ENCODE measurements around the gene PRKCE. TPM values are rescaled to one million over a fixed set of nuclear protein-coding genes. Genes with fewer than 3 reads are reported as not detected.

The PRKCE gene
- total and polyA plus RNA-seq, 2 experiments from 2014 or later: 0.94 to 1.2 TPM

DNA sequence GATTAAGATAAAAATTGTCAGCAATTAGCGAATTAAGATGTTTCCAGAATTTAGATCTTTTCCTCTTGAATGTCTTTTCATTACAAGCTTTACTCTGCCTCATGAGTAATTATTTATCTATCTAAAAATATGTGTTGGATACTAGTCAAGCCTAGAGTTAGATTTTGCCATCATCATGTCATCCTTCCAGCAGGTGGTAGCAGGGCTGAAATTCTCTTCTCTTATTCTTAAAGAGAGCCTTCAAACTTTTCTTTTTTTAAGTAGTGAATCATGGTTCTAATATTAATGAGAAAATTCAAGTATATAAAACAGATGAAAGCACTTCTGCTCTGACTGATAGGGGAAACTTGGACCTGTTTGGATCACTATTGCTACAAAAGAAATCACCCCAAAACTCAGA is 405.1 kb downstream of the PRKCE start:
- DNase-seq (ENCODE audit: low spot score): no peak
- Histone ChIP-seq H3K27me3 (ENCODE audit: insufficient read depth) (no peaks in the 10 kb centered on the region), H3K36me3 (ENCODE audit: insufficient read depth) (no peaks in the 10 kb centered on the region), H3K9me2 (ENCODE audit: insufficient read depth) (no peaks in the 10 kb centered on the region), H2AFZ (no peak overlapping the region), H3K4me1 (ENCODE audit: insufficient read depth) (no peaks in the 10 kb centered on the region), H4K20me1 (replicated peaks; ENCODE audit: insufficient read depth) (no peaks in the 10 kb centered on the region), H3F3A (replicated peaks; ENCODE audit: low read depth) (no peaks in the 10 kb centered on the region), H3K4me2 (no peak overlapping the region), H3K27ac (ENCODE audit: low read depth) (no peak overlapping the region), H3K79me2 (replicated peaks; ENCODE audit: insufficient read depth) (no peaks in the 10 kb centered on the region), H3K4me3 (no peak overlapping the region)
- no peak for ATAC-seq
- TF ChIP-seq, protein P1, sequence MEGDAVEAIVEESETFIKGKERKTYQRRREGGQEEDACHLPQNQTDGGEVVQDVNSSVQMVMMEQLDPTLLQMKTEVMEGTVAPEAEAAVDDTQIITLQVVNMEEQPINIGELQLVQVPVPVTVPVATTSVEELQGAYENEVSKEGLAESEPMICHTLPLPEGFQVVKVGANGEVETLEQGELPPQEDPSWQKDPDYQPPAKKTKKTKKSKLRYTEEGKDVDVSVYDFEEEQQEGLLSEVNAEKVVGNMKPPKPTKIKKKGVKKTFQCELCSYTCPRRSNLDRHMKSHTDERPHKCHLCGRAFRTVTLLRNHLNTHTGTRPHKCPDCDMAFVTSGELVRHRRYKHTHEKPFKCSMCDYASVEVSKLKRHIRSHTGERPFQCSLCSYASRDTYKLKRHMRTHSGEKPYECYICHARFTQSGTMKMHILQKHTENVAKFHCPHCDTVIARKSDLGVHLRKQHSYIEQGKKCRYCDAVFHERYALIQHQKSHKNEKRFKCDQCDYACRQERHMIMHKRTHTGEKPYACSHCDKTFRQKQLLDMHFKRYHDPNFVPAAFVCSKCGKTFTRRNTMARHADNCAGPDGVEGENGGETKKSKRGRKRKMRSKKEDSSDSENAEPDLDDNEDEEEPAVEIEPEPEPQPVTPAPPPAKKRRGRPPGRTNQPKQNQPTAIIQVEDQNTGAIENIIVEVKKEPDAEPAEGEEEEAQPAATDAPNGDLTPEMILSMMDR (conservative IDR thresholded peaks at IDR 0.05; ENCODE audit: low read depth in 2 of 2): no peak
- no peak for TF ChIP-seq JUNB (IDR thresholded peaks at IDR 0.05; ENCODE audit: unreplicated experiment)
- no peak for TF ChIP-seq EZH2 (IDR thresholded peaks at IDR 0.05; ENCODE audit: low read depth, unreplicated experiment)
- TF ChIP-seq, protein P2, sequence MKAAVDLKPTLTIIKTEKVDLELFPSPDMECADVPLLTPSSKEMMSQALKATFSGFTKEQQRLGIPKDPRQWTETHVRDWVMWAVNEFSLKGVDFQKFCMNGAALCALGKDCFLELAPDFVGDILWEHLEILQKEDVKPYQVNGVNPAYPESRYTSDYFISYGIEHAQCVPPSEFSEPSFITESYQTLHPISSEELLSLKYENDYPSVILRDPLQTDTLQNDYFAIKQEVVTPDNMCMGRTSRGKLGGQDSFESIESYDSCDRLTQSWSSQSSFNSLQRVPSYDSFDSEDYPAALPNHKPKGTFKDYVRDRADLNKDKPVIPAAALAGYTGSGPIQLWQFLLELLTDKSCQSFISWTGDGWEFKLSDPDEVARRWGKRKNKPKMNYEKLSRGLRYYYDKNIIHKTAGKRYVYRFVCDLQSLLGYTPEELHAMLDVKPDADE (IDR thresholded peaks at IDR 0.05): no peak
- no peak for TF ChIP-seq CREB1 (CRISPR knock-in tag; IDR thresholded peaks at IDR 0.05; ENCODE audit: low read depth)
- no peak for TF ChIP-seq NANOG (IDR thresholded peaks at IDR 0.05; ENCODE audit: borderline replicate concordance)
- TF ChIP-seq EZH2phosphoT487 (IDR thresholded peaks at IDR 0.05; ENCODE audit: unreplicated experiment): no peak
- TF ChIP-seq POLR2AphosphoS5 (IDR thresholded peaks at IDR 0.05; ENCODE audit: low read depth): no peak
- TF ChIP-seq, protein P3, sequence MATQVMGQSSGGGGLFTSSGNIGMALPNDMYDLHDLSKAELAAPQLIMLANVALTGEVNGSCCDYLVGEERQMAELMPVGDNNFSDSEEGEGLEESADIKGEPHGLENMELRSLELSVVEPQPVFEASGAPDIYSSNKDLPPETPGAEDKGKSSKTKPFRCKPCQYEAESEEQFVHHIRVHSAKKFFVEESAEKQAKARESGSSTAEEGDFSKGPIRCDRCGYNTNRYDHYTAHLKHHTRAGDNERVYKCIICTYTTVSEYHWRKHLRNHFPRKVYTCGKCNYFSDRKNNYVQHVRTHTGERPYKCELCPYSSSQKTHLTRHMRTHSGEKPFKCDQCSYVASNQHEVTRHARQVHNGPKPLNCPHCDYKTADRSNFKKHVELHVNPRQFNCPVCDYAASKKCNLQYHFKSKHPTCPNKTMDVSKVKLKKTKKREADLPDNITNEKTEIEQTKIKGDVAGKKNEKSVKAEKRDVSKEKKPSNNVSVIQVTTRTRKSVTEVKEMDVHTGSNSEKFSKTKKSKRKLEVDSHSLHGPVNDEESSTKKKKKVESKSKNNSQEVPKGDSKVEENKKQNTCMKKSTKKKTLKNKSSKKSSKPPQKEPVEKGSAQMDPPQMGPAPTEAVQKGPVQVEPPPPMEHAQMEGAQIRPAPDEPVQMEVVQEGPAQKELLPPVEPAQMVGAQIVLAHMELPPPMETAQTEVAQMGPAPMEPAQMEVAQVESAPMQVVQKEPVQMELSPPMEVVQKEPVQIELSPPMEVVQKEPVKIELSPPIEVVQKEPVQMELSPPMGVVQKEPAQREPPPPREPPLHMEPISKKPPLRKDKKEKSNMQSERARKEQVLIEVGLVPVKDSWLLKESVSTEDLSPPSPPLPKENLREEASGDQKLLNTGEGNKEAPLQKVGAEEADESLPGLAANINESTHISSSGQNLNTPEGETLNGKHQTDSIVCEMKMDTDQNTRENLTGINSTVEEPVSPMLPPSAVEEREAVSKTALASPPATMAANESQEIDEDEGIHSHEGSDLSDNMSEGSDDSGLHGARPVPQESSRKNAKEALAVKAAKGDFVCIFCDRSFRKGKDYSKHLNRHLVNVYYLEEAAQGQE (IDR thresholded peaks at IDR 0.05; ENCODE audit: unreplicated experiment): no peak
- TF ChIP-seq ZNF114 (CRISPR knock-in tag; IDR thresholded peaks at IDR 0.05): no peak
- no peak for TF ChIP-seq ZNF331 (CRISPR knock-in tag; IDR thresholded peaks at IDR 0.05; ENCODE audit: low read depth)
- TF ChIP-seq STAT1 (IDR thresholded peaks at IDR 0.05; ENCODE audit: unreplicated experiment): no peak
- TF ChIP-seq, protein P4, sequence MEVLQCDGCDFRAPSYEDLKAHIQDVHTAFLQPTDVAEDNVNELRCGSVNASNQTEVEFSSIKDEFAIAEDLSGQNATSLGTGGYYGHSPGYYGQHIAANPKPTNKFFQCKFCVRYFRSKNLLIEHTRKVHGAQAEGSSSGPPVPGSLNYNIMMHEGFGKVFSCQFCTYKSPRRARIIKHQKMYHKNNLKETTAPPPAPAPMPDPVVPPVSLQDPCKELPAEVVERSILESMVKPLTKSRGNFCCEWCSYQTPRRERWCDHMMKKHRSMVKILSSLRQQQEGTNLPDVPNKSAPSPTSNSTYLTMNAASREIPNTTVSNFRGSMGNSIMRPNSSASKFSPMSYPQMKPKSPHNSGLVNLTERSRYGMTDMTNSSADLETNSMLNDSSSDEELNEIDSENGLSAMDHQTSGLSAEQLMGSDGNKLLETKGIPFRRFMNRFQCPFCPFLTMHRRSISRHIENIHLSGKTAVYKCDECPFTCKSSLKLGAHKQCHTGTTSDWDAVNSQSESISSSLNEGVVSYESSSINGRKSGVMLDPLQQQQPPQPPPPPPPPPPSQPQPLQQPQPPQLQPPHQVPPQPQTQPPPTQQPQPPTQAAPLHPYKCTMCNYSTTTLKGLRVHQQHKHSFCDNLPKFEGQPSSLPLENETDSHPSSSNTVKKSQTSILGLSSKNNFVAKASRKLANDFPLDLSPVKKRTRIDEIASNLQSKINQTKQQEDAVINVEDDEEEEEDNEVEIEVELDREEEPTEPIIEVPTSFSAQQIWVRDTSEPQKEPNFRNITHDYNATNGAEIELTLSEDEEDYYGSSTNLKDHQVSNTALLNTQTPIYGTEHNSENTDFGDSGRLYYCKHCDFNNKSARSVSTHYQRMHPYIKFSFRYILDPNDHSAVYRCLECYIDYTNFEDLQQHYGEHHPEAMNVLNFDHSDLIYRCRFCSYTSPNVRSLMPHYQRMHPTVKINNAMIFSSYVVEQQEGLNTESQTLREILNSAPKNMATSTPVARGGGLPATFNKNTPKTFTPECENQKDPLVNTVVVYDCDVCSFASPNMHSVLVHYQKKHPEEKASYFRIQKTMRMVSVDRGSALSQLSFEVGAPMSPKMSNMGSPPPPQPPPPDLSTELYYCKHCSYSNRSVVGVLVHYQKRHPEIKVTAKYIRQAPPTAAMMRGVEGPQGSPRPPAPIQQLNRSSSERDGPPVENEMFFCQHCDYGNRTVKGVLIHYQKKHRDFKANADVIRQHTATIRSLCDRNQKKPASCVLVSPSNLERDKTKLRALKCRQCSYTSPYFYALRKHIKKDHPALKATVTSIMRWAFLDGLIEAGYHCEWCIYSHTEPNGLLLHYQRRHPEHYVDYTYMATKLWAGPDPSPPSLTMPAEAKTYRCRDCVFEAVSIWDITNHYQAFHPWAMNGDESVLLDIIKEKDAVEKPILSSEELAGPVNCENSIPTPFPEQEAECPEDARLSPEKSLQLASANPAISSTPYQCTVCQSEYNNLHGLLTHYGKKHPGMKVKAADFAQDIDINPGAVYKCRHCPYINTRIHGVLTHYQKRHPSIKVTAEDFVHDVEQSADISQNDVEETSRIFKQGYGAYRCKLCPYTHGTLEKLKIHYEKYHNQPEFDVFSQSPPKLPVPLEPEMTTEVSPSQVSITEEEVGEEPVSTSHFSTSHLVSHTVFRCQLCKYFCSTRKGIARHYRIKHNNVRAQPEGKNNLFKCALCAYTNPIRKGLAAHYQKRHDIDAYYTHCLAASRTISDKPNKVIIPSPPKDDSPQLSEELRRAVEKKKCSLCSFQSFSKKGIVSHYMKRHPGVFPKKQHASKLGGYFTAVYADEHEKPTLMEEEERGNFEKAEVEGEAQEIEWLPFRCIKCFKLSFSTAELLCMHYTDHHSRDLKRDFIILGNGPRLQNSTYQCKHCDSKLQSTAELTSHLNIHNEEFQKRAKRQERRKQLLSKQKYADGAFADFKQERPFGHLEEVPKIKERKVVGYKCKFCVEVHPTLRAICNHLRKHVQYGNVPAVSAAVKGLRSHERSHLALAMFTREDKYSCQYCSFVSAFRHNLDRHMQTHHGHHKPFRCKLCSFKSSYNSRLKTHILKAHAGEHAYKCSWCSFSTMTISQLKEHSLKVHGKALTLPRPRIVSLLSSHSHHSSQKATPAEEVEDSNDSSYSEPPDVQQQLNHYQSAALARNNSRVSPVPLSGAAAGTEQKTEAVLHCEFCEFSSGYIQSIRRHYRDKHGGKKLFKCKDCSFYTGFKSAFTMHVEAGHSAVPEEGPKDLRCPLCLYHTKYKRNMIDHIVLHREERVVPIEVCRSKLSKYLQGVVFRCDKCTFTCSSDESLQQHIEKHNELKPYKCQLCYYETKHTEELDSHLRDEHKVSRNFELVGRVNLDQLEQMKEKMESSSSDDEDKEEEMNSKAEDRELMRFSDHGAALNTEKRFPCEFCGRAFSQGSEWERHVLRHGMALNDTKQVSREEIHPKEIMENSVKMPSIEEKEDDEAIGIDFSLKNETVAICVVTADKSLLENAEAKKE (CRISPR knock-in tag; IDR thresholded peaks at IDR 0.05): no peak
- peaks cover 3% of the 10 kb centered on the region for H3K27me3 Mint-ChIP-seq (ENCODE audit: insufficient read depth, low read depth, poor library complexity)
- H3K27ac Mint-ChIP-seq: no peak overlapping the region
- no peaks in the 10 kb centered on the region; the same call in 1 of the 3 replicates for H3K9me3 Mint-ChIP-seq
- H3K4me3 Mint-ChIP-seq: no peak overlapping the region
- H3K36me3 Mint-ChIP-seq (ENCODE audit: low read depth): no peaks in the 10 kb centered on the region
- H3K4me1 Mint-ChIP-seq: 0 out of 3 replicates have a peak, but pooled peaks cover 3% of the 10 kb centered on the region
